GM12891 (cell line): ENCODE data around the gene MMP8.

Experiments
- POLR2A ChIP-seq: IDR thresholded peaks from 2 replicates; pipeline ENCODE4 v1.6.1; 2011; ENCODE audit warnings: low read depth, low read length, control low read depth
- POLR2AphosphoS5 ChIP-seq: IDR thresholded peaks from 2 replicates; pipeline ENCODE4 v1.6.1; 2011; ENCODE audit warnings: low read depth, low read length, control low read depth
- POU2F2 ChIP-seq: IDR thresholded peaks from 2 replicates; pipeline ENCODE4 v1.6.1; 2011; ENCODE audit warnings: low read depth, mild to moderate bottlenecking, control low read depth, low read length, moderate library complexity
- TAF1 ChIP-seq: IDR thresholded peaks from 2 replicates; pipeline ENCODE4 v1.6.1; 2011; ENCODE audit warnings: low read depth, low read length, control low read depth

- TF ChIP-seq POLR2A (no peak), POLR2AphosphoS5 (no peak), POU2F2 (no peak), TAF1 (no peak)
These were observed 19.9 kb downstream of the MMP8 start for GRCh38 chr11:102704841-102705240.
